ENCODE measurements around the gene ZNF688.
"Not testable (repeated sequence)": the region's sequence is repeated elsewhere in the genome, so short reads cannot be mapped to it uniquely, and the experiment has no call there.

Gene ZNF688

GRCh38 chr16:30555315-30556124, 16.0 kb downstream of the ZNF688 start:
- DNase-seq, result no peak

- DNase-seq, result no peak
Measured at GRCh38 chr16:30554557-30555314, 16.8 kb downstream of the ZNF688 start.

- no peak for DNase-seq
Measured at GRCh38 chr16:30553393-30553899, 18.1 kb downstream of the ZNF688 start.

- DNase-seq, result no peak
Measured at GRCh38 chr16:30552956-30553355, 18.6 kb downstream of the ZNF688 start.

- no peak for DNase-seq
Measured at GRCh38 chr16:30551781-30552180, 19.7 kb downstream of the ZNF688 start.

GRCh38 chr16:30548416-30549253, 22.9 kb downstream of the ZNF688 start:
- no peak for DNase-seq

GRCh38 chr16:30546115-30546514, 25.4 kb downstream of the ZNF688 start:
- DNase-seq, result no peak

- no peak for DNase-seq
Measured at GRCh38 chr16:30543067-30543466, 28.4 kb downstream of the ZNF688 start.

GRCh38 chr16:30541502-30542329, 29.8 kb downstream of the ZNF688 start:
- DNase-seq, result peak; percentile 63

- not testable (repeated sequence) for DNase-seq
Measured at GRCh38 chr16:30540916-30541464, 30.5 kb downstream of the ZNF688 start.

GRCh38 chr16:30539986-30540526, 31.5 kb downstream of the ZNF688 start:
- DNase-seq, result not testable (repeated sequence)

- DNase-seq, result no peak
Measured at GRCh38 chr16:30539000-30539964, 32.2 kb downstream of the ZNF688 start.

GRCh38 chr16:30536391-30537024, 35.0 kb downstream of the ZNF688 start:
- not testable (repeated sequence) for DNase-seq

GRCh38 chr16:30535777-30536190, 35.7 kb downstream of the ZNF688 start:
- peak; percentile 72 for DNase-seq

GRCh38 chr16:30535106-30535776, 36.3 kb downstream of the ZNF688 start:
- peak; percentile 21 for DNase-seq

GRCh38 chr16:30534368-30535105, 37.0 kb downstream of the ZNF688 start, which contains the start of gene ZNF747:
TSS of gene ZNF747 (minus strand) at chr16:30534858. CDS start at chr16:30534679, 179 bp downstream.
- peak; percentile 82 for DNase-seq

- DNase-seq, result no peak
Measured at GRCh38 chr16:30533748-30534367, 37.7 kb downstream of the ZNF688 start.

- no peak for DNase-seq
Measured at GRCh38 chr16:30533146-30533522, 38.4 kb downstream of the ZNF688 start.

All from fibroblast of upper back skin (primary cell).